Stimulated activated CD4-positive, alpha-beta T cell treated with anti-CD3 and anti-CD28 coated beads, Interleukin-1b, Interleukin-23, amount 100 ng/mL, for 48 hours (primary cell): ENCODE measurements around the gene EPS8L2.

Experiments used
- DNase-seq: peaks from one replicate; pipeline ENCODE4 v3.0.0-alpha.2; 2020

EPS8L2 gene

DNA sequence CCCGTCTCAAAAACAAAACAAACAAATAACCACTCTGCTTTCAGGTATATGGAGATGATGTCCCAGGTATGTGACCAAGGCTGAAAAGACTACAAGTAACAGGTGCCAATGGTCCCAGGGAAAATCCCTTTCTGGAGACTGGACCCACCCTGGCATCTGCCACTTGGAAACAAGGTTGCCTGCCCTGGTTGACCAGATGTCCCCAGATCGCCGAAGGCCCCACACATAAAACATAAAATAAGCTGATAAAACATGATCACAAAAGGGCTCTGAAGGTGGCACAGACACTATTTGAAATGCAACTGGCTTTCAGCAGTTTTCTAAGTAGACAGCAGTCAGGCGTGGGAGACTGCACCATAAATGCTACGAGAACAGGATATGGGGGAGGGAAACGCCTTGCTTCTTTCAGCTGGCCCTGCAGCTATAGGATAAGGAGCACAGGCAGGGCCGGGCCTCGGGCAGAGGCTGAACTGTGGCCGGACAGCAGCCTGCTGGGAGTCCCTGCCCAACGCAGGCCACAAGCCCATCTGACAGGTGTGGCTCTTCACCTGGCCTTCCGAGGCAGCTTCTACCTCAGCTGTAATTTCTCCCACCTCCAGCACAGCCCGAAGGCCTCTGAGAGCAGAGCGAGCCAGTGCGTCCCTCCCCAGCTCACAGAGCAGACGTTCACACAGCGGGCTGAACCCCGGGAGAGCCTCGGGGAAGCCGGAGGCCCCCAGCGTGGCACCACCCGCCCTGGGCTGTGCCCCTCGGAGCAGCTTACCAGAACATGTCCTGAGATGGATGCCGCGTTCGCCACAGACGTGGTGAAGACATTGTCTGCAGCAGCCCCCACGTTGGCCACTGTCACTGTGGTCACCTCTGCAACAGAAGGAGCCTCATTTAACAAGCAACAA is 15.0 kb upstream of the EPS8L2 start:
- no peak for DNase-seq

DNA sequence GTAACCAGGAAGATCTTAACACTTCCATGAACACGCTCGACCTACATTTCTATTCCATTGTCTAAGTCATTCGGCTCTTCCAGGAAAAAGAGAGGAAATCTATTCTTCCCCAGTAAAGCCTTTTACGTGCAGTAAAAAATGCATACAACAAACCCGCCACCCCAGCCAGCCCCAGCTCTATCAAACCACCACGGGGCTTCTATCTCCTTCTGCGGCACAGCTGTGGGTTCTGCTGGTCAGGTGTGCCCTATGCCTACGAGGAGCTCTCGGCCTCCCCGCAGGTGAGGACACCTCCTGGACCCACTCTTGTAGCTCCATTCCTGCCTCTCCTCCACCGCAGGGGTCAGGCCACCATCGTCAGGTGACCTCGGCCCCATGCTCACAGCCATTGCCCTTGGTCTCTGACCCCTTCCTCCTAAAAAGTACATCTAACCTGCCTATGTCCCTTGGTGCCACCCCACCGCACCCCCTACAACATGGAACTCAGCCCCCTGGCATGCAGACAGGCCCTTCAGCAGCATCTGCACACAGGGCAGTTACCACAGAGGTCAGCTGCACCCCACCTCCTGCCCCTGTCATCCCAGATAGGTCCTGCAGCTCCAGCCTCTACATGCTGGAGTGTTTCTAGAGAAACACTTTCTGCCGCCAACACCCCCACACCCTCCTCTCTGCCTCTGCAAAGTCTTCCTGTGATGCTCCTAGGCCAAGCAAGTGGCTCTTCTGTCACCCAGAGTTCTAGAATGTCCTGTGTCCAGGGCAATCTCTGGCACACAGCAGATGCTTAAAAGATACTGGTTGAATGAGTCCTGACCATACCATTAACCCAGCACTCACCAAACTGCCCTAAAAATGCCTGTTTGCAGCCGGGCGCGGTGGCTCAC is 14.1 kb upstream of the EPS8L2 start:
- DNase-seq, result no peak

DNA sequence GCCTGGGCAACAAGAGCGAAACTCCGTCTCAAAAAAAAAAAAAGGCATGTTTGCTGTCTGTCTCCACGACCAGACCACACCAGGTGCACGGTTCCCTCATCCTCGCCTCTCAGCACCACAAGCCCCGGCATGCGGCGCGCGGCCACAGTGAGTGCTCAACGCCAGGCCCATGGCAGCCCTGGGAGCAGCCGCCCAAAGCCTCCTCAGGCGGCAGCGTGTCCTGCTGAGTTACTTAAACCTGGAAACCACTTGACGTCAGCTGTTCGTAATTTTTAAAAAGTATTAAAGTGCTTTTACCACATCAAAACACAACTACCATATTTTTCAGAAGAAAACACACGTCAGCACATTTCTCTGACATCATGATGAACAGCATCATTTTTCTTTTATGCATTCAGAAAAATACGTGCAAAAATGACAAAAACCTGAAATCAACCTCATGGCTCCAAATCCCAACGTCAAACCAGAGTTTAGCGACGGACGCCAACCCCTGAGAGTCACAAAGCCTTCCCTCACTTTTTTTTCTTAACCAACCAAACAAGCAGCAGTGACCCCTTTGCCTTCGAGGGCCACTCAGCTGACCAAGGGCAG is 13.1 kb upstream of the EPS8L2 start:
- no peak for DNase-seq

DNA sequence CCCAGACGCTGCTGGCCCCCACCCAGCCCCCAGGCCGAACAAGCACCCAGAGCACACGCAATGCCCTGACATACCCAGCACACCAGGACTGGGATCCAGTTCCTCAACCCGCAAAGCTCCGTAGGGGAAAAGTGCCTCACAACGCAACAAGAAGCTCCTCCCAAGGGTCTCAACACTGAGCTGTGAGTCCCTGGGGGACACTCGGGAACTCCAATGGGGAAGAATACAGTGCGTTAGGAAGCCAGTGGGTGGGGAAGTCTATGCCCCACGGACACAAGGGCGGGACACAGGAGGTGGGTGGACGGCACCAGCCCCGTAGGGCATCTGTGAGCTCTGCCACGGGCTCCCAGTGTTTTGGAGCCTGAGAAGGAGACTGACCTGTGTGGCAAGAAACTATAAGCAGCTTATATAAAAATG is 12.6 kb upstream of the EPS8L2 start:
- DNase-seq, result no peak

DNA sequence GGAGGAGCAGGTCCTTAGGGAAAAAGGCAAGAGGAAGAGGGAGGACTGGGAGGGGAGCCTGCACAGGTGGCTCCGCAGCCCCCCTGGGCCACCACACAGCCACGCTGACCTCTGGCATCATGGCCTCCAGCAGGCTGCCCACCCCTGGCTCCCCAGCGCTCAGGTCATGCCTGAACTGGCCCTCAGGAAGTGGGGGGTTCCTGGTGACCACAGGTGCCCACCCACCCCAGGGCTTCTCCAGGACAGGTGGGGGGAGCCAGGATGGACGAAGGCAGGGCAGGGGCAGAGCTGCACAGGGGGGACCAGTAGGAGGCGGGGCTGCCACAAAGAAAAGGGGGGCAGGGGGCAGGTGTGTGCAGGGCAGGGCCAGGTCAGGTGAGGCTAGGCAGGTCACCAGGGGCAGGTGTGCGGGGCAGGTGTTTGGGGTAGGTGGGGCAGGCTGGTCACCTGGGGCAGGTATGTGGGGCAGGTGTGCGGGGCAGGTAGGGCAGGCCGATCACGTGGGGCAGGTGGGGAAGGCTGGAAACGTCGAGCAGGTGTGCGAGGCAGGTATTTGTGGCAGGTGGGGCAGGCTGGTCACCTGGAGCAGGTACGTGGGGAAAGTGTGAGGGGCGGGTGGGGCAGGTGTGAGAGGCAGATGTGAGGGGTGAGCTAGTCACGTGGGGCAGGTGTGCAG is 12.0 kb upstream of the EPS8L2 start:
- DNase-seq, result no peak

DNA sequence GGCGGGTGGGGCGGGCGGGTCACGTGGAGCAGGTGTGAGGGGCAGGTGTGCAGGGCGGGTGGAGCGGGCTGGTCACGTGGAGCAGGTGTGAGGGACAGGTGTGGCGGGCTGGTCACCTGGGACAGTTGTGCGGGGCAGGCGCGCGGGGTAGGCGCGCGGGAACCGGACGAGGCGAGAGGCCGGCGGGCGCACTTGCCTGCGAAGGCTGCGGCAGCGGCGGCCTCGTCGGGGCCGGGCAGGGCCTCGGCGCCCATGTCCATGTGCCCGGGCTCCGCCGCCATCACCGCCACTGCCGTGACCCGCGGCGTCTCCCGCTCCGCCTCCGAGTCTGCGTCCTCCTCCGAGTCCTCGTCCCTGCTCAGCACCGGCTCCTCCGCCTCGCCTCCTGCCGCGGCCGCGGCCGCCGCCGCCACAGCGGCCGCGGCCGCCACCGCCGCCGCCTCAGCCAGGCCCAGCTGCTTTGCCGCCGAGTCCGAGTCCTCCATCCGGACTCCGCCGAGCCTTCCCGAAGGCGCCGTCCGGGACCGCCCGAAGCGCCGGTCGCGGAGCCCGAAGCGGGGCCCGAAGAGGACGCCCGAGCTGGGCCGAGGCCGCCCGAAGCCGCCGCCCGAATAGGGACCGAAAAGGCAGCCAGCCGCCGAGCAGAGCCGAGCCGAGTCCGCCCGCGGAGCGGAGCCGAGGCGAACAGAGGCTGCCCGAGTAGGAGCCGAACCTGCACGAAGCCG is 11.3 kb upstream of the EPS8L2 start, which contains the start of gene DEAF1:
DEAF1 (minus strand) TSS at position 660 of the 725 bp plus-strand sequence; CDS start at position 485, 175 bp downstream.
- DNase-seq, result peak; percentile 100

DNA sequence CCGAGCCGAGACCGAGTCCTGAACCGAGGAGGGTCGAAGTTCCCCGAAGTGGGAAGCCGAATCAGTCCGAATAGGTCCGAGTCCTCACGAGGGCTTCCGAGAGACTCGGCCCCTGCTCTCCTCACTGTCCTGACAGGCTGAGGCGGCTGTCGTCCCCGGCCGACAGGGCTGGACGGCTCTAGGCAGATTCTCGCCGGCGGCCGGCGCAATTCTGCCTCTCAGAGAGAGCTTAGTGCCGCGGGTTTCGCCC is 10.8 kb upstream of the EPS8L2 start:
- DNase-seq, result no peak

DNA sequence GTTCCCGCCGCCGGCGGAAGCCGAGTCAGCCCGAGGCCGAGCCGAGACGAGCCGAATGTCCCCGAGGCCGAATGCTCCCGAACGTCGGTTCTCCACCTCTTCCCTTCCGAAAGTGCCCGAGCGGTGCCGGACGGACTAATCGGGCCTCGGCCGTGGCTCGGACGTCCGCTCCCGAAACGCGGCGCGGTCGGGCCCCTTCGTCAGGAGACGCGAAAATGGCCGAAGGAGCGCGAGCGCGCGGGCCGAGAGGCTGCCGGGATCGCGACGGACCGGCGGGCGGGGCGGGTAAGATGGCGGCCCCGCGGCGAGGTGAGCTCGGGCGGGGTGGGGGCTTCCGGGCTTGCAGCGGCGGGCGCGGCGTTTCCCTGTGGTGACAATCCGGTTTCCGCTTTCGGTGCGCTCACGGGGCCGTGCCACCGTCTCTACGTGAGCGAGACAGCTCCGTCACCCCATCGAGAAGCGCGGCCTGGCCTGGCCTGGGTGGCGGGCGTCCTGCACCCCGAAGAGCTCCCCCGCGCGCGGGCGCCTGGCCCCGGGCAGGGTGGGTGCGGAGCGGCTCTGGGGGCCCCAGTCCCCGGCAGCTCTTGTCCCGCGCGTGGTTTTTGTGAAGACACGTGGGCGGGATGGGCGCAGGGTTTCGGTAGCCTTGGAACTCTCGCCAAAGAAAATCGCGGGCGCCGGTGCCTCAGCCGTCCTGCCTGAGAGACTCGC is 10.3 kb upstream of the EPS8L2 start, which contains the start of gene TMEM80:
TMEM80 (plus strand) TSS at position 279 of the 711 bp plus-strand sequence; CDS start at position 291, 12 bp downstream.
- peak; percentile 99 for DNase-seq

DNA sequence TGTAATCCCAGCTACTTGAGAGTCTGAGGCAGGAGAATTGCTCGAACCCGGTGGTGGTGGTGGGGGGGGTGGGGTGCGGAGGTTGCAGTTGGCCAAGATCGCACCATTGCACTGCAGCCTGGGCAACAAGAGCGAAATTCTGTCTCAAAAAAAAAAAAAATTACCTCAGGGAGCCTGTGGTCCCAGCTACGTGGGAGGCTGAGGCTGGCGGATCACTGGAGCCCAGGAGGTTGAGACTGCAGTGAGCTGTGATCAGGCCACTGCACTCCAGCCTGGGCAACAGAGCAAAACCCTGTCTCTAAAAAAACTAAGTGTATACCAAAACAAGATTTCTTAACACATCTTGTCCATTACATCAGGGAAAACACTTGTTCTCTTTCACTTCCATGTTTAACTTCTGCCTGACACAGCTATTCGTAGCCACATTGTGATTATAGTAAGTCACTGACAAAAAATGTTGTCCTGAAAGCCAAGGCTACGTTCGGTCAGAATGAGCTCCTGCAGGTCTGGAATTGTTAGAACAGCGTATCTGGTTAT is 9.0 kb upstream of the EPS8L2 start:
- no peak for DNase-seq

DNA sequence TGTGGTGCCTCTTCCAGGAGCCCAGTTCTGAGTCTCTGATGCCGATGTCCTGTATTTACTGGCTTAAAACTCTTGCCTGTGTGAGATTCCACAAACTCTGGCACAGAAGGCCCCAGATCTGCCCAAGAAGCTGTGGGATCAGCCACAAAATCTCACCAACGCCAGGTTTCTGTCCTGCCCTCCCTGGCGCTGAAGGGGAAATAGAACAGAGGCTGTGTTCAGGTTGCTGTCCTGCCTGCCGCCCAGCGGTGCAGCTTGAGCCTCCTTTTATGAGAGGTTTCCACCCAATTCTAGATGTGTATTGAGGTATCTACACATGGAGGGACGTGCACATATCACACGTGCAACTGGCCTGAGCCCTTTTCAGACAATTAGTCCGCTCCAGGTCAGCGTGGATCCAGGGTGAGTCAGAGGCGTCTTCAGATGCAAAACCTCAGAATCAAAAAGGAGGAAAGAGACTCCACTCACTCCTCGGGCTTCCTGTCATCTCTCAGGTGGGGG is 8.2 kb upstream of the EPS8L2 start:
- DNase-seq, result no peak

DNA sequence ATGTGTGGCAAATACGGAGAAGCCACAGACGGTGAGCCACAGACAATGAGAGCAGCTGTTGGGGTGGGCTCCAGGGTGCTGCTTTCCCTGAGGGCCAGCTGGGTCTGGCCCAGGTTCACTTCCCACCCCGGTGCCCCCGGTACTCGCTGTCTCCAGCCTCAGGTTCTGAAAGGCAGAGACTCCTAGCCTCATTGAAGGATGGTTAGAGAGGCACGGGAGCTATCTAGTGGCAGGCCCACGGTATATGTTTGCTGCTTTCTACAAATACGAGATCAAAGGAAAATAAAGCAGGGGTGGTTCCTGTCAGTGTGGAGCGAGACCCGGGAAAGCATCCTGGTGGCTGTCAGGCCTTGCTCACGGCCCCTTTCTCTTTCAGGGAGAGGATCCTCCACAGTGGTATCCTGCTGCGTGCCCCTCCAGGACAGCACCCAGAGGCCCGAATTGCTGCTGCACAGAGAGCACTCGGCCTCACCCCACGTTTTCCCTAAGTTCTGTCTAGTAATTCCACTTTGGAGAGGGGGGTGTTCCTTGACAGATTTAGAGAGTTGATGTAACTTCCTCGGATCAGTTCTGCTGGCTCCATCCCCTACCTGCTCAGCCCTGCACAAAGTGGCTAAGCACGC is 7.4 kb upstream of the EPS8L2 start:
- DNase-seq, result no peak

DNA sequence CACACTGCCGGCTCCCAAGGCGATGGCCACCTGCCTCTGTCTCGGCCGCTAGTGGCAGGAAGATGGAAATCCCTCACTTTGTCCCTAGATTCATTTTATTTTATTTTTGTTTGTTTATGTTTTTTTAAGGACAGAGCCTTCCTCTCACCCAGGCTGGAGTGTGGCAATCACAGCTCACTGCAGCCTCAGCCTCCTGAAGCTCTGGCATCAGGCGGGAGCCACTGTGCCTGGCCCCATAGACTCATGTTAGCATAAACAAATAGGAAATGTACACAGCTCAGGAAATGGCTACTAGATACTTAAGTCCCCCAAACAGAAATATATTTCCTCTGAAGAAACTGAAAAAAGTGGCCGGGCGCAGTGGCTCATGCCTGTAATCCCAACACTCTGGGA is 6.9 kb upstream of the EPS8L2 start:
- DNase-seq, result no peak

DNA sequence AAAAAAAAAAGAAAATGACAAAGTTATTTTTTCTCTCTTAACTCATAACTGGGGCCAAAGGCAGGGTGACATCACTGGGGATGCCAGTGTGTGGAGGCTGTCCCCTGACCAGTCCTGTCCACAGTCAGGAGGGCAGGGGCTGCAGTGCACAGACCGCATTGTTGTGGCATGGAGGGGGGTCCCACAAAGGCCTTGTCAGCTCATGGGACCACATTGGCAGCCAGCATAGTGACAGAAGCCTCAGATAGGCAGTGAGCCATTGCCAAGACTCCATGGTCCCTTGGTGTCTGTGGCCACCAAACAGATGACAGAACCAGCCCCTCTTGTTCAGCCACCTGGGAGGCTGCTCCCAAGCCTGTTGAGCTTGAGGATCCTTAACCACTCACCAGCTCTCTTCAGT is 6.3 kb upstream of the EPS8L2 start:
- no peak for DNase-seq

DNA sequence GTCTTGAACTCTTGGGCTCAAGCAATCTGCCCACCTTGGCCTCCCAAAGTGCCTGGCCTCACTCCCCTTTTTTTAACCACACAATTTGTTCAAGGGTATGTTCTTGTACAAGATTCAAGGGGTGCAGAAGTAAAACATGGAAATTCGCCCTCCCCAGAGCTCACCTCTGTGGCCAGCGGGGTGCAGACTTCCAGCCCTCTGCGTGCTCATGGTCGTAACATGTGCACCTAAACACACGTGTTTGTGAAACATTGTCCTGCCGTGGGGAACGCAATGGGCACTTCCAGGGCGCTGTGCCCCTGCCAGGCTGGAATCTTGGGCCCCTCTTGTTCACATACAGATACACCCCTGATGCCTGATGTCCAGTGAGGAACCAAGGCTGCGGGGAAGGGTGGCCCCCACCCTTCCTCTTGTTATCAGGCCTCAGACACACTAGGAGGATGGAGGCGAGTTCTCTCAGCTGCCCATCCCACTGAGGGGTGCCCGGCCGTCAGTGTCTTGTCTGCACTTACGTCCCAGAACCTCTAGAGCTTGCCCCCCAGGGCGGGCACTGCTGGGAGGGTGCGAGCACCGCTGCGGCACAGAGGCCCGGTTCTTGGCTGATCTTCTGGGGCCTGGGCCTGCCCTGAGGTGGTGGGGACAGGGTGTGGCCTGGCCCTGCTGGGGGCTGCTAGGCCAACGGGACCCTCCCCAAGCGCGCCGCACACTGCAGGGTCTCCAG is 4.1 kb upstream of the EPS8L2 start:
- DNase-seq, result no peak

DNA sequence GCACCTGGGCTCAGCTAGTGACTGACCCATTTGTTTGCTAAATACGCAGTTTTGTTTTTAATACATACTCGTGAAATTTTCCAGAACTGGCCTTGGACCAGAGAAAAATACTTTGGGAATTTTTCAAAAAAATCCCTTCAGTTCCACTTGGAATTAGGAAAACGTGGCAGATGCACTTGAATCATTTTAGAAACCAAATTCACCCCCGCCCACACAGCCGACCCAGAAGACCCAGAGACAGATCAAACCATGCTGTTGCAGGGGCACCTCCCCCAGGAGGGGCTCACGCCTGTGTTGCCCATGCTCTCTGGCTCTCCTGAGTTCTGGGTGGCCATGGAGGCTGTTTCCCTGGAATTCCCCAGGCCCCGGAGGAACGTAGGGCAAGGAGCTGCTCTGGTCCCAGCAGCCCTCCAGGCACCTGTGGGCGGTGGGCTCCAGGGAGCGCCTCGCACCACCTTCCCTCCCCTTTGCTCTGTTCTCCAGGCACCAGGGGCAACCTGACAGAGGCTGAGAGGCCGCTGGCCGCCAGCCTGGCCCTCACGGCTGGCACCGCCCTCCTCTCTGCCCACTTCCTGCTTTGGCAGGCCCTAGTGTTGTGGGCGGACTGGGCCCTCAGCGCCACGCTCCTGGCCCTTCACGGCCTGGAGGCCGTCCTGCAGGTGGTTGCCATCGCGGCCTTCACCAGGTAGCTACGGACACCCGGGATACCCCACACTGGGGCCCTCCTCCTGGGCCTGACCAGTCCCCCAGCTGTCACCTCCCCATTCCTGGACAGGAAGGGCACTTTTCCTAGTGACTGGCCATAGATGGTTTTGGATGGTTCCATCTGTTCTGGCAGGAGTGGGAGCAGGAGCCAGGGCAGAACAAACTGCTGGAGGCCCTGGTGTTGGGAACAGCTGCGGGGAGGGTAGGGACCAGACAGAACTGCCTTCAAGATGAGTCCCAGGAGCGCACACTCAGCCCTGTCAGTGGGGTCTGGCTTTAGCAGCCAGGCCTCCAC is 3.3 kb upstream of the EPS8L2 start:
- no peak for DNase-seq

DNA sequence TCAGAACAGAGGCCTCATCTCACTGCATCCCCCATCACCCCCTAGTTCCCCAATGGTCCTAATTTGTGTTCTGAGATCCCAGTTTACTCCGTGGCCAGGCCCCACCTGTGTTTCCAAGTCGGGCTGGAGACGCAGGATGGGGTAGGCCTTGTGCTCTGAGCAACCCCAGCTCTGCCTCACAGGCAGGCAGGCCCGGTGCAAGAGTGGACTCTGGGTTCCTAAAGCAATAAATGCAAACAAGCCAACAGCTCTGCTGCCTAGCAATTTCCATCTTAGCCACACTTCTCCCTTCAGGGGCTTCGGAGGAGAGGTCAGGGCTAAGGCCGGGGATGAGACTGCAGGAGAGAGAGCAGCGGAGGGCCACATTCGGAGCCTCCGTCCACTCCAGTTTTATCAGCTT is 2.5 kb upstream of the EPS8L2 start:
- DNase-seq, result no peak

DNA sequence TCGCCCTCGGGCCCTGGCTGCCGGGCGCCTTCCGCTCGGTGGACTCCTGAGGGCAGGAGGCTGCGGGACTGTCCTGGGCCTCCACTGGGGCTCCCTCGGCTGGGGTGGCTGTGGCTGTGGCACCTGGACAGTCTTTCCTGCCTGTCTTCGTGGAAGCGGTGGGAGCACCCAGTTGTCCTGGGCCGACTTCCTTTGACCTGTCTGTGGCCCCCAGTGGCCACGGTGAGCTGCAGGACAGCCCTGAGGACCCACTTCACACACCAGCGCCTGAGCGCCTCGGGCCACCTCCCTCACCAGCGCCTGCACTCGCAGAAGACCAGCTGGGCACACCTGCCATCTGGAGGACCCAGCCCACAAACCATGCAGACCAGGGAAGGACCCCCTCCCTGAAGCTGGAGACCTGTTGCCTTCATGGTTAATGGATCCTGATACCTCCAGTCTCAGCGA is 1.8 kb upstream of the EPS8L2 start:
- DNase-seq, result no peak
